Activated CD4-positive, alpha-beta T cell treated with anti-CD3 and anti-CD28 coated beads for 1 hour (primary cell): ENCODE data around the gene PTPRN2.

ENCODE experiments used
- DNase-seq: peaks from one replicate; pipeline ENCODE4 v3.0.0-alpha.2; 2020

Gene PTPRN2

GRCh38 chr7:157558875-157559595 lies 1028.6 kb downstream of the PTPRN2 start:
- no peak for DNase-seq

GRCh38 chr7:157558516-157558874 lies 1029.1 kb downstream of the PTPRN2 start:
- no peak for DNase-seq

GRCh38 chr7:157558061-157558460 lies 1029.6 kb downstream of the PTPRN2 start:
- DNase-seq, result no peak

GRCh38 chr7:157557263-157557662 lies 1030.4 kb downstream of the PTPRN2 start:
- DNase-seq, result no peak

DNA sequence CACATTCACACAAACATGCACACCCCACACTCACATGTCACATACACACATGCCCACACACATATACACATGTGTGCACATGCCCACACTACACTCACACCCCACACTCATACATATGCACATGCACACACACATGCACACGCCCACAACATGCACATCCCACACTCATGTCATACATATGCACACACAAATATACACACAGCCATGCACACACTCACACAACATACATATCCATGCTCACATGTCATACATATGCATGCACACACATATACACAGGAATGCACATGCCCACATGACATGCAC lies 1031.0 kb downstream of the PTPRN2 start:
- DNase-seq, result no peak

DNA sequence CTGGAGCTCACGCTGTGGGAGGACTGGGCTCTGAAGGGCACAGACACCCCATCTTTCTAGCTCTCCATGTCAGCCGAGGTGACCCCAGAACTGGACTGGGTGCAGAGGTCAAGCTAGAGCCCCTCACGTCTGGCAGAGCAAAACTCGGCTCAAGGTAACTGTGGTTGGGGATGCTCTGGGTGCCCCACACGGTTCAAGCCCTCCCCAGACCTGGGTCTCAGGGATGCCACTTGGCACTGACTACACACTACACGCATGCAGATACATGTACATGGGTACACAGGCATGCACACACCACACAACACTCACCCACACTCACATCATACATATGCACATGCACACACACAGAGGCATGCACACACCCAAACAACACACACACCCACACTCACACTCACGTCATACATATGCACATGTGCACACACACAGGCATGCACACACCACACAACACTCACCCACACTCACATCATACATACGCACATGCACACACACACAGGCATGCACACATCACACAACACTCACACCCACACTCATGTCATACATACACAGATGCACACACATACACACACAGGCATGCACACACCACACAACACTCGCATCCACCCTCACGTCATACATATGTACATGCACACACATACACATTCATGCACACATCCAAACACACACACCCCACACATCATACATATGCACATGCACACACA lies 1031.5 kb downstream of the PTPRN2 start:
- DNase-seq, result no peak

GRCh38 chr7:157555313-157555712 lies 1032.3 kb downstream of the PTPRN2 start:
- no peak for DNase-seq

DNA sequence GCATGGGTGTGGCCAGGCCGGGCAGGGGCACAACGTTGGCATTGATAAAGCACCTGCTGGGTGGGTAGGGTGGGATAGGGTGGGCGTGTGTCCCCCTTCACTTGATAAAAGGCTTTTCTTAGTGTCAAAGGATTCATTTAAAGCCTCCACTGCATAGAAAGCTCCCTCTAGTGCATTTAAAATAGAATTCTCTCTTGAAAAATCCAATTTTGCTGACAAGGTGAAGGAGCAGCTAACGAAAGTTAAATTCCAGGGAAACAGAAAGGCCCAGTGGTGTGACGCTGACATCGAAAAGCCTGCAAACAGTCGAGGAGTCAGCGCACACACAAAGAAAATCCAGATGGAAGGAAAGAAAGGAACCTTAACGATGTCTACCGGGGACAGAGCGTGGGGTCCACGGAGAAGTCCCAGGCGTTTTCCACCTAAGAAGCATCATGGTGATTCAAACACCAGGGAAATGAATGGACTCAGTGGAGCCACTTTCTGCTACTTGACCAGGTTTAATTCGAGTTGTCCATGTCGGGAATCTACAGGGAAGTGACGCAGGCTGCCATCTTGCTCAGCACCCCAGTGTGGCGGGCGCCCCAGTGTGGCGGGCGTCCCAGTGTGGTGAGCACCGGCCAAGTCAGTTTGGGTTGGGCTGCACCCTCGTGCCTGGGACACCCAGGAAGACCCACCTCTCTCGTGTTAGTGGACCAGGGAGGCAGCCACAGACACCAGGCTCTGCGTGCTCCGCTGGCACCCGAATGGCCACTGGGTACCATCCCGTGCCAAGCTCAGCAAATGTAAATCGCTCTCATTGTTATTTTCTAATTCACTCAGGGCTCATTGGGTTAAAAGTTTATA lies 1033.0 kb downstream of the PTPRN2 start:
- DNase-seq, result no peak

- DNase-seq, result no peak
Observed at GRCh38 chr7:157553256-157553655, 1034.4 kb downstream of the PTPRN2 start.

DNA sequence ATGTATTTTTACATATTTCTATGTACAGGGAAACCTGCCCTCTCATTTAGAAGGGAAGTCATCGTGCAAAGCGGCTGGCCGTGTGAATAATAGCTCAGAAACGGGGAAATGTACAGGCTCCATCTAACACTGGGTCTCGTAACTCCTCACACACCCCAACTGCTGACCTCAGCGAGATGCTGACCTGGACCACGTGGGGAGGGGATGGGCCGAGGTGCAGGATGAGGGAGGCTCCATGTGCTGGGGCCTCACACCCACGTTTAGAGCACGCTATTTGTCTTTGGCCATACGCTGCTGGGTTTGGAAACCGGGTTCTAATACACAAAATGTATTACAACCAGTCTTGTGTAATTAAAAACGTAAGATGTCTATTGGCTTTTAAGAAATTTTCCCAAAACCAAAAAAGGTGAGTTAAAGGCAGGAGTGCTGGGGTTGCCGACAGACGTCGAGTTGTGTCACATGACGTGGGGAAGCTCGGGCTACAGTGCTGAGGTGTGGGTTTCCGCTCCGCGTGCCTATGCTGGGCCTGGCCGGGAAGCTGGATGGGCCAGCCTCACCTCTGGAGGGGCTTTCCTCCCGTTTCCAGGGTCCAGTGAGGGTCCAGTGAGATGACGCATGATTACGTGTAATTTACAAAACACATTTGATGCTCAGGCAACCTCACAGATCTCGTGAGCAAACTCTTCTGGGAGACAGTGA lies 1035.2 kb downstream of the PTPRN2 start:
- DNase-seq, result no peak

DNA sequence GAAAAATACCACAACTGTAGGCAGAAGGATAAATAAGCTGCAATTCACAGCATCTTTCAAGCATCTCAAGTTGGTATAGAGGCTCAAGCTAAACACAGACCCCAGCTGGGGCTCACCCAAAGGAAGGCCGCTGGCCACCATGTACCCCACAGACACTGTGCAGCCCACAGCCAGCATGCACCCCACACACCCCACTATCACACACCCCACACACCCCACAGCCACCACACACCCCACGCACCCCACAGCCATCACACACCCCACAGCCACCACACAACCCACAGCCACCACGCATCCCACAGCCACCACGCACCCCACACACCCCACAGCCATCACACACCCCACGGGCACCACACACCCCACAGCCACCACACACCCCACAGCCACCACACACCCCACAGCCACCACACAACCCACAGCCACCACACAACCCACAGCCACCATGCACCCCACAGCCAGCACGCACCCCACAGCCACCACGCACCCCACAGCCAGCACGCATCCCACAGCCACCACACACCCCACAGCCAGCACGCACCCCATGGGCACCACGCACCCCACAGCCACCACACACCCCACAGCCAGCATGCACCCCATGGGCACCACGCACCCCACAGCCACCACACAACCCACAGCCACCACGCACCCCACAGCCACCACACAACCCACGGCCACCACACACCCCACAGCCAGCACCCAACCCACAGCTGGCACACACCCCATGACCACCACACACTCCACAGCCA lies 1036.1 kb downstream of the PTPRN2 start:
- no peak for DNase-seq

DNA sequence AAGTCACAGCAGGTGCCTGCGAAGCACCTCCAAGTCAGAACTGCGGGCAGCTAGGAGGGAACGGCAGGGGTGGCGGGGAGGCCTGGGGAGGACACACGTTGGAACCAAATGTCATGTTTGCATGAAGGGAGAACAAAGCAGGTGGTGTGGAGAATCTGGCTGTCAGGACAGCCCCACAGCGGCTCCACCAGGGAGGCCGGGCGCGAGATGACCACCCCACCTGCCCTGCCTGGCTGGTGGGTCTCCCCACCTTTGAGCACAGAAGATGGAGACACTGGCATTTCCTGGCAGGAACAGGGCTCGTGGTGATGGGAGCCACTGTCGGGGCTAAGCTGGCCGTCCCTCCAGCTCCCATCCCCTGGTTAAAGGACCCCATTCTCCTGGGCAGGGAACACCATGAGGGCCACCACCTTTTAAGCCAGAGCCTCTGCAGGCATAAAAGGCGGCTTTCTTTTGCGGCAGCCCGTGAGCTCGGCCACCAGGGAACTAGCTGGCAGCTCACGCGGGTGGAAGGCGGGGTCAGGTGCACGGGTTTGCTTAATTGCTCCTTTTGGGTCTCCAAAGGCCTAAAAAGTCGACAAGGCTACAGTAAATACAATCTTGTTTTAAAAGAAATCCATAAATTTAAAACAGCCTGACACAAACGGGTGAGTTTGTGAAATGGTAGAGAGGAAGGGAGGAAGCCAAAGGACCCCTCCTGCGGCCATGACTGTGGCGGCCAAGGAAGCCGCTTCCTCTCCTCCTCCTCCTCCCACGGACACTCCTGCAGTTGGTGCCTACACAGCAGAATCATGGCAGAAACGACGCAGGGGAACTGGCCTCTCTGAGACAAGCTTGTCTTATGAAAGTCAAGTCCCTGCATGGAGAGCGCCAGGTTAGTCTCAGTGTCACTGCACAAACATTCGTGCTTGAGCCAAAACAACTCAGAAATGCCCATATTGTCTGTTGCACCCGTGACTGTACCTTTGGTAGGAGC lies 1037.0 kb downstream of the PTPRN2 start:
- no peak for DNase-seq

GRCh38 chr7:157549612-157550299 lies 1037.9 kb downstream of the PTPRN2 start:
- no peak for DNase-seq

- DNase-seq, result no peak
Observed at GRCh38 chr7:157548691-157549303, 1038.8 kb downstream of the PTPRN2 start.

- DNase-seq, result no peak
Observed at GRCh38 chr7:157547611-157548010, 1040.0 kb downstream of the PTPRN2 start.

DNA sequence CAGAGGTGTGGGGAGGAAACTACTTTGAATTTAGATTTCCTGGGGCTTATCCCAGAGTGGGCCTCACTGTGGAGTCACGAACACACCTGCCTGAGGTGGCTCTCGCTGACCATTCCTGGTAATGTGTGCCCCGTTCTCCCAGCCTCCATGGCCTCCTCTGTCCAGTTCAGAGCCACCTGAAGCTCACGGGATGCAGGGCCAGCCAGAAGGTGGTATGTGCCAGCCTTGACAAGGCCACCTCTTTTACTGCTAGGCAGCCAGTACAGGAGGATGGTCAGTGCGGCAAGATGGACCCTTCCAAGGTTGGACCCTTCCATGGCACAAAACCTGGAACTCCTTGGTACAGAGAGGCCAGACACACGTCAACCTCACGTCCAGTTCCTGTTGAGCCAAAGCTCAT lies 1040.5 kb downstream of the PTPRN2 start:
- DNase-seq, result no peak

DNA sequence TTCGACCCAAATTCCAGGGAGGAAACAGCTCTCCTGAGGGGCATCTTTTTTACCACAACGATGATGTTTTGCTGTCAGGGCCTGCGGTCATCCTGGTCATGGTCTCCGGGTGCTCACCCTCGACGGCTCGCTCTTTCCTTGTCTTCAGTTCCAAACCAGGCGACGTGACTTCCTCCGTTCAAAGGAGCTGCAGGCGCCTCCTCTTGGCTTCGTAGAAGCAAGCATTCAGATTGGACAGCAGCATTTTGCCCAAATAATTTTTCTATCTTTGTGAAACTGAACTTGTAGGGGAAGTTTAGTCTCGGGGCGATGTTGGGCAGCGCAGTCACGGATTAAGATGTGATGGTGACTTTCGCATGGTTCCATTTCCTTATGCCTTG lies 1042.0 kb downstream of the PTPRN2 start:
- no peak for DNase-seq

GRCh38 chr7:157544980-157545680 lies 1042.5 kb downstream of the PTPRN2 start:
- no peak for DNase-seq

GRCh38 chr7:157544226-157544625 lies 1043.4 kb downstream of the PTPRN2 start:
- DNase-seq, result no peak

DNA sequence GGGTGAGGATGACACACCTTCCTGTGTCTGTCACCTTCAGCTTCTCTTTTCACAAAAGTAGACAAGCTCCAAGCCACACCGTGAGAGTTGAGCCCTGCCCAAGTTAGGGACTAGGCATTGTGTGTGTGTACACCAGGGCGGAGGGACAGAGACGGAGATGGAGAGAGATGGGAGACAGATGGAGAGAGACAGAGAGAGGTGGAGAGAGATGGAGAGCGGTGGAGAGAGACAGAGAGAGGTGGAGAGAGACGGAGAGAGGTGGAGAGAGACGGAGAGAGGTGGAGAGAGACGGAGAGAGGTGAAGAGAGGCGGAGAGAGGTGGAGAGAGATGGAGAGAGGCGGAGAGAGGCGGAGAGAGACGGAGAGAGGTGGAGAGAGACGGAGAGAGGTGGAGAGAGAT lies 1043.8 kb downstream of the PTPRN2 start:
- no peak for DNase-seq
